RWPE2 (cell line): ENCODE results near the gene WNK1.

ENCODE experiments used
- ATAC-seq: fragments of 200-7000 bp; cut with Tn5 transposase; 3 replicates; pipeline ENCODE4 v1.9.1; 2021; ENCODE audit warnings: low read depth
- DNase-seq: peaks from one replicate; pipeline ENCODE4 v3.0.0-alpha.2; 2020; ENCODE audit warnings: low spot score
- H3K27ac ChIP-seq: fragments of 450-650 bp; 2 replicates; pipeline ENCODE4 v1.5.1; 2017; ENCODE audit warnings: mild to moderate bottlenecking; ENCODE audit not compliant: poor library complexity, severe bottlenecking
- H3K27me3 ChIP-seq: fragments of 250-450 bp; sonication (Bioruptor Pico); 2 replicates; pipeline ENCODE4 v1.5.1; 2021; ENCODE audit warnings: mild to moderate bottlenecking, moderate library complexity; ENCODE audit not compliant: insufficient read depth, poor library complexity, severe bottlenecking
- H3K36me3 ChIP-seq: fragments of 250-450 bp; sonication (Bioruptor Pico); 2 replicates; pipeline ENCODE4 v1.5.1; 2020; ENCODE audit warnings: low read depth, mild to moderate bottlenecking, moderate library complexity
- H3K4me1 ChIP-seq: fragments of 250-450 bp; sonication (Bioruptor Pico); 2 replicates; pipeline ENCODE4 v1.5.1; 2021; ENCODE audit warnings: mild to moderate bottlenecking, moderate library complexity; ENCODE audit not compliant: insufficient read depth, poor library complexity, severe bottlenecking
- H3K4me3 ChIP-seq: fragments of 250-450 bp; sonication (Bioruptor Pico); 2 replicates; pipeline ENCODE4 v1.5.1; 2021; ENCODE audit warnings: mild to moderate bottlenecking, moderate library complexity; ENCODE audit not compliant: severe bottlenecking
- H3K9me3 ChIP-seq: fragments of 250-450 bp; sonication (Bioruptor Pico); 2 replicates; pipeline ENCODE4 v1.5.1; 2021; ENCODE audit warnings: mild to moderate bottlenecking, moderate library complexity; ENCODE audit not compliant: severe bottlenecking
- TF ChIP-seq, protein P1 (sequence below): fragments of 450-650 bp; IDR thresholded peaks from one replicate; pipeline ENCODE4 v1.5.1; 2017; ENCODE audit warnings: mild to moderate bottlenecking, moderate library complexity; ENCODE audit not compliant: poor library complexity, severe bottlenecking

The WNK1 gene

DNA sequence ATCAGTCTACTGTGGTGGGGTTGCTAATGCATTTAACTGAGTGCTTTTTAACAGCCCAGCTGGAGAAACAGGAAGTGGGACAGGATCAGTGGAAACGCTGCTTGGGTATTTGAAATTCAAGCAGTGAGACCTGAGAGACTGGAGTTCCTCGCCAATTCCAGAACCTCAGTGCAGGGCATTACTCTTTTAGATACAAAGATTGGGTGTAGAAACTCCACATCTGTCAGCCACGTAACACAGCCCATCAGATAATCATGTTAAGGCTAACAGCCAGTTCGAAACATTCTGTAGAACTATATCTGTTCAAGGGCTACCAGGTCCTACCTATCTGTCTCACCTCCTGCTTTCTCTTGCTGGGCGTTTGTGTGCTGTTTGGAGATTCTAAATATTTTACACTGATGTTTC lies 151.6 kb downstream of the WNK1 start:
- H3K4me3 ChIP-seq: no peak overlapping the region
- H3K4me1 ChIP-seq: no peaks in the 10 kb centered on the region
- H3K9me3 ChIP-seq: no peaks in the 10 kb centered on the region
- ATAC-seq: no peak
- no peak overlapping the region for H3K27ac ChIP-seq
- TF ChIP-seq, protein P1, sequence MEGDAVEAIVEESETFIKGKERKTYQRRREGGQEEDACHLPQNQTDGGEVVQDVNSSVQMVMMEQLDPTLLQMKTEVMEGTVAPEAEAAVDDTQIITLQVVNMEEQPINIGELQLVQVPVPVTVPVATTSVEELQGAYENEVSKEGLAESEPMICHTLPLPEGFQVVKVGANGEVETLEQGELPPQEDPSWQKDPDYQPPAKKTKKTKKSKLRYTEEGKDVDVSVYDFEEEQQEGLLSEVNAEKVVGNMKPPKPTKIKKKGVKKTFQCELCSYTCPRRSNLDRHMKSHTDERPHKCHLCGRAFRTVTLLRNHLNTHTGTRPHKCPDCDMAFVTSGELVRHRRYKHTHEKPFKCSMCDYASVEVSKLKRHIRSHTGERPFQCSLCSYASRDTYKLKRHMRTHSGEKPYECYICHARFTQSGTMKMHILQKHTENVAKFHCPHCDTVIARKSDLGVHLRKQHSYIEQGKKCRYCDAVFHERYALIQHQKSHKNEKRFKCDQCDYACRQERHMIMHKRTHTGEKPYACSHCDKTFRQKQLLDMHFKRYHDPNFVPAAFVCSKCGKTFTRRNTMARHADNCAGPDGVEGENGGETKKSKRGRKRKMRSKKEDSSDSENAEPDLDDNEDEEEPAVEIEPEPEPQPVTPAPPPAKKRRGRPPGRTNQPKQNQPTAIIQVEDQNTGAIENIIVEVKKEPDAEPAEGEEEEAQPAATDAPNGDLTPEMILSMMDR: no peak
- peaks cover 90% of the 10 kb centered on the region for H3K36me3 ChIP-seq
- no peaks in the 10 kb centered on the region for H3K27me3 ChIP-seq
- DNase-seq: no peak

- H3K4me1 ChIP-seq: no peaks in the 10 kb centered on the region
- TF ChIP-seq, protein P1: no peak
- no peak overlapping the region for H3K27ac ChIP-seq
- ATAC-seq (no peak), DNase-seq (no peak)
- no peaks in the 10 kb centered on the region for H3K27me3 ChIP-seq
- peaks cover 93% of the 10 kb centered on the region for H3K36me3 ChIP-seq
- H3K4me3 ChIP-seq: no peak overlapping the region
- H3K9me3 ChIP-seq: no peaks in the 10 kb centered on the region
Measured at GRCh38 chr12:905261-906031, 153.1 kb downstream of the WNK1 start.

DNA sequence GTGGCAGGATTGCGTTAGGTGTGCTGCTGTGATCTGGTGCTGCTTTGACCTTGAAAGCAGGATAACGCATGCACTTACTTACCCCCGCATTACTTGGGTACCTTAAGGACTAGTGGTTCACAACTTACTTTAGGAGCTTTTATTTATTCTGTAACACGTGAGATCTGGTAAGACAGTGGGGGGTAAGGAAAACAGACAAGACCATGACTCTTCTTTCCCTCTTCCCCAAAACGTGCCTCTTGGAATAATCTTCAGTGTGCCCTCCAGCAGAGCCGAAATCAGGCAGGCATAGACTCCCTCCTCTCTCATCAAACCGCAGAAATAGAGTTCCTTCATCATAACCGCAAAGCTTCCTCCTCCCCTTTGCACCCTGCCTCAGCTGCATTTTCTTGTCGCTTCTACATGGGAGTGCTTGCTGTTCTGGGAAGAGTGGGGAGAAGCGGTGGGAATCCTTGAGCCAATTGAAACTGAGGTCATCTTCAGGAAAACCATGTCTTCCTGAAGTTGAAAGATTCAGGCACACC lies 153.7 kb downstream of the WNK1 start:
- TF ChIP-seq, protein P1: no peak
- no peak for ATAC-seq
- no peak overlapping the region for H3K27ac ChIP-seq
- H3K4me3 ChIP-seq: no peak overlapping the region
- no peaks in the 10 kb centered on the region for H3K27me3 ChIP-seq
- H3K36me3 ChIP-seq: peaks cover 93% of the 10 kb centered on the region
- DNase-seq: no peak
- H3K9me3 ChIP-seq: no peaks in the 10 kb centered on the region
- H3K4me1 ChIP-seq: no peaks in the 10 kb centered on the region

DNA sequence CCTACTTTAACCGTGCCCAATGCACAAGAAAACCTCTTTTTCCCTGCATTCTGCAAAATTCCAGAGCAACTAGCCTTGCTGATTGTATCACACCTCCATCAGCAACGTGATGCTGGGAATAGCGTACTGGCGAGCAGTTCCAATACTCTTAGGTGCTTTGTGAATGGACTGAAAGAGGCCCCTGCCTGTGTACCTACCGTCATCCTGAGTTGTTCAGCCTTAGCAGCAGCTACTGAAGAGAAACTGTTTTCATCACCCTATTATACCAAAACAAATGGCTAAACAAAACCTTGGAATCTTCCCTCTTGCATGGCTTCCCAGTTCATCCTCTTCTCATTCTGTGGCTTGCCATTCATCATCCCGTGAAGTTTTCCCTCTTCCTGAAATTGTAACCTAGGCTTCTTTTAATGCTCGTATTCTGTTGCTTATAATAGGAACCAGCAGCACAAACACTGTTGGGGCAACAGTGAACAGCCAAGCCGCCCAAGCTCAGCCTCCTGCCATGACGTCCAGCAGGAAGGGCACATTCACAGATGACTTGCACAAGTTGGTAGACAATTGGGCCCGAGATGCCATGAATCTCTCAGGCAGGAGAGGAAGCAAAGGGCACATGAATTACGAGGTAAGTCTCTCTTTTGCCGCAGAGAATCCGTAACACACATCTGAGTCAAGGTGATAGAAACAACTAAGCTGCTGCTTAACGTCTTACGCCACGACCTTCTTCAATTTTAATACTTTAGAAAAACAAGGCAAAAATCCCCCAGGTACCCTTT lies 155.2 kb downstream of the WNK1 start:
- H3K4me3 ChIP-seq: no peak overlapping the region
- DNase-seq: no peak
- no peaks in the 10 kb centered on the region for H3K9me3 ChIP-seq
- H3K27me3 ChIP-seq: no peaks in the 10 kb centered on the region
- H3K27ac ChIP-seq: no peak overlapping the region
- TF ChIP-seq, protein P1: no peak
- no peaks in the 10 kb centered on the region for H3K4me1 ChIP-seq
- peaks cover 93% of the 10 kb centered on the region for H3K36me3 ChIP-seq
- ATAC-seq: no peak

DNA sequence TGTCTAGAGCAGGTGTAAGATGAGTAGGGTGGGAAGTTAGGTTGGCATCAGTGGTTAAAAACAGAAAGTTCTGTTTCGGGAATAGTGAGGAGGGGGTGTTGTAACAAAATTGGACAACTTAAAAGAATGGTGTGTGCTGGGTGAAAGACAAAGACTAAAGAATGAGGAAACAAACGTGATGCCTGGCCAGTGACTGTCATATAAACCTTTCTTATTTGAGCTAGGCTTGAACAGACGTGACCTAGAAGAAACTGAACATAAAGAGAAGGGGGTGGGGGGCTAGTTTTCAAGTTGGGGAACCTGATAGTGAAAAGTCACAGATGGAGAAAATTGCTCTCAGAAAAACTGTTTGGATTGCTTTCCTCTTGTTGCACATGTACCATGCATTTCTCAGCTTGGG lies 157.5 kb downstream of the WNK1 start:
- Histone ChIP-seq H3K9me3 (no peaks in the 10 kb centered on the region), H3K27me3 (no peaks in the 10 kb centered on the region), H3K36me3 (peaks cover 92% of the 10 kb centered on the region), H3K4me1 (peaks cover 17% of the 10 kb centered on the region), H3K4me3 (no peak overlapping the region), H3K27ac (no peak overlapping the region)
- TF ChIP-seq, protein P1: no peak
- ATAC-seq: no peak
- DNase-seq: no peak
